HG03571 (cell line): Measurements from ENCODE around the gene GRAP2.
"Not testable (repeated sequence)": the region's sequence is repeated elsewhere in the genome, so short reads cannot be mapped to it uniquely, and the experiment has no call there.

Source experiments
- ATAC-seq: cut with Tn5 transposase; IDR thresholded peaks from one replicate; pipeline ENCODE4 v1.9.1; 2021; ENCODE audit not compliant: unreplicated experiment

GRAP2 gene

GRCh38 chr22:39991159-39991860, 90.4 kb downstream of the GRAP2 start:
- no peak for ATAC-seq

GRCh38 chr22:39992088-39992826, 91.4 kb downstream of the GRAP2 start:
- ATAC-seq = no peak

GRCh38 chr22:39992894-39993293, 92.0 kb downstream of the GRAP2 start:
- ATAC-seq = not testable (repeated sequence)

- no peak for ATAC-seq
Observed at GRCh38 chr22:39994041-39994565, 93.2 kb downstream of the GRAP2 start.

GRCh38 chr22:39994566-39995392, 93.9 kb downstream of the GRAP2 start, which contains the start of gene FAM83F:
TSS of gene FAM83F (plus strand) at chr22:39994954. CDS start at chr22:39995043, 89 bp downstream.
- ATAC-seq = no peak

- no peak for ATAC-seq
Observed at GRCh38 chr22:39995393-39996252, 94.7 kb downstream of the GRAP2 start.

- no peak for ATAC-seq
Observed at GRCh38 chr22:39996732-39997131, 95.8 kb downstream of the GRAP2 start.

GRCh38 chr22:39997421-39997820, 96.5 kb downstream of the GRAP2 start:
- no peak for ATAC-seq

- no peak for ATAC-seq
Observed at GRCh38 chr22:39997939-39998726, 97.2 kb downstream of the GRAP2 start.

- no peak for ATAC-seq
Observed at GRCh38 chr22:39999144-39999757, 98.4 kb downstream of the GRAP2 start.

- no peak for ATAC-seq
Observed at GRCh38 chr22:40000171-40000570, 99.3 kb downstream of the GRAP2 start.

GRCh38 chr22:40001106-40001505, 100.2 kb downstream of the GRAP2 start:
- ATAC-seq = no peak

- ATAC-seq = no peak
Observed at GRCh38 chr22:40001800-40002577, 101.1 kb downstream of the GRAP2 start.

GRCh38 chr22:40002935-40003715, 102.2 kb downstream of the GRAP2 start:
- no peak for ATAC-seq

GRCh38 chr22:40004836-40005235, 104.0 kb downstream of the GRAP2 start:
- ATAC-seq = no peak

GRCh38 chr22:40006641-40007040, 105.8 kb downstream of the GRAP2 start:
- no peak for ATAC-seq

- no peak for ATAC-seq
Observed at GRCh38 chr22:40007853-40008710, 107.2 kb downstream of the GRAP2 start.
